KMS-11 (cell line): ENCODE data around the gene STK32B.
"Not testable (repeated sequence)": the region's sequence is repeated elsewhere in the genome, so short reads cannot be mapped to it uniquely, and the experiment has no call there.

Experiments
- H2AFZ ChIP-seq: fragments of 200-600 bp; sonication (generic); 2 replicates; pipeline ENCODE4 v1.6.1; 2016; ENCODE audit warnings: antibody characterized with exemption, mixed run types, low read depth
- H3K27ac ChIP-seq: fragments of 200-600 bp; sonication (generic); 2 replicates; pipeline ENCODE4 v1.6.1; 2016; ENCODE audit warnings: mild to moderate bottlenecking, mixed run types
- H3K27me3 ChIP-seq: fragments of 200-600 bp; sonication (generic); 2 replicates; pipeline ENCODE4 v1.6.1; 2017; ENCODE audit warnings: mild to moderate bottlenecking, low read depth, mixed run types, moderate library complexity; ENCODE audit not compliant: insufficient read depth
- H3K36me3 ChIP-seq: fragments of 200-600 bp; sonication (generic); 2 replicates; pipeline ENCODE4 v1.6.1; 2017; ENCODE audit warnings: mild to moderate bottlenecking, mixed run types; ENCODE audit not compliant: insufficient read depth
- H3K4me1 ChIP-seq: fragments of 200-600 bp; sonication (generic); 2 replicates; pipeline ENCODE4 v1.6.1; 2016; ENCODE audit warnings: mild to moderate bottlenecking, low read depth, mixed run types; ENCODE audit not compliant: poor library complexity, severe bottlenecking
- H3K4me2 ChIP-seq: fragments of 200-600 bp; sonication (generic); 2 replicates; pipeline ENCODE4 v1.7.0; 2016; ENCODE audit warnings: mild to moderate bottlenecking, mixed run types
- H3K4me3 ChIP-seq: fragments of 200-600 bp; sonication (generic); IDR thresholded peaks from 2 replicates; pipeline ENCODE4 v1.6.1; 2017; ENCODE audit warnings: low read depth, low read length, mixed read lengths; ENCODE audit not compliant: insufficient read depth
- H3K79me2 ChIP-seq: fragments of 200-600 bp; sonication (generic); 2 replicates; pipeline ENCODE4 v1.6.1; 2016; ENCODE audit warnings: low read depth, mixed run types; ENCODE audit not compliant: insufficient read depth
- H3K9ac ChIP-seq: fragments of 200-600 bp; sonication (generic); 2 replicates; pipeline ENCODE4 v1.6.1; 2016; ENCODE audit warnings: mild to moderate bottlenecking, mixed run types
- H4K20me1 ChIP-seq: fragments of 200-600 bp; sonication (generic); 2 replicates; pipeline ENCODE4 v1.6.1; 2016; ENCODE audit warnings: mild to moderate bottlenecking, mixed run types; ENCODE audit not compliant: insufficient read depth
- TF ChIP-seq, protein P1 (sequence below): fragments of 200-600 bp; sonication (generic); conservative IDR thresholded peaks from 2 replicates; pipeline ENCODE4 v1.6.1; 2017; ENCODE audit warnings: low read depth, mild to moderate bottlenecking, antibody characterized with exemption, low read length, moderate library complexity, mixed read lengths

STK32B gene

GRCh38 chr4:5232549-5232948 lies 181.3 kb downstream of the STK32B start:
- no peaks in the 10 kb centered on the region for H3K27me3 ChIP-seq
- TF ChIP-seq, protein P1, sequence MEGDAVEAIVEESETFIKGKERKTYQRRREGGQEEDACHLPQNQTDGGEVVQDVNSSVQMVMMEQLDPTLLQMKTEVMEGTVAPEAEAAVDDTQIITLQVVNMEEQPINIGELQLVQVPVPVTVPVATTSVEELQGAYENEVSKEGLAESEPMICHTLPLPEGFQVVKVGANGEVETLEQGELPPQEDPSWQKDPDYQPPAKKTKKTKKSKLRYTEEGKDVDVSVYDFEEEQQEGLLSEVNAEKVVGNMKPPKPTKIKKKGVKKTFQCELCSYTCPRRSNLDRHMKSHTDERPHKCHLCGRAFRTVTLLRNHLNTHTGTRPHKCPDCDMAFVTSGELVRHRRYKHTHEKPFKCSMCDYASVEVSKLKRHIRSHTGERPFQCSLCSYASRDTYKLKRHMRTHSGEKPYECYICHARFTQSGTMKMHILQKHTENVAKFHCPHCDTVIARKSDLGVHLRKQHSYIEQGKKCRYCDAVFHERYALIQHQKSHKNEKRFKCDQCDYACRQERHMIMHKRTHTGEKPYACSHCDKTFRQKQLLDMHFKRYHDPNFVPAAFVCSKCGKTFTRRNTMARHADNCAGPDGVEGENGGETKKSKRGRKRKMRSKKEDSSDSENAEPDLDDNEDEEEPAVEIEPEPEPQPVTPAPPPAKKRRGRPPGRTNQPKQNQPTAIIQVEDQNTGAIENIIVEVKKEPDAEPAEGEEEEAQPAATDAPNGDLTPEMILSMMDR = no peak
- no peaks in the 10 kb centered on the region for H3K4me1 ChIP-seq
- no peaks in the 10 kb centered on the region for H3K36me3 ChIP-seq
- H4K20me1 ChIP-seq = no peaks in the 10 kb centered on the region
- no peaks in the 10 kb centered on the region for H3K79me2 ChIP-seq
- no peak overlapping the region for H3K27ac ChIP-seq
- no peak overlapping the region for H3K4me2 ChIP-seq
- H3K4me3 ChIP-seq = no peak overlapping the region
- H2AFZ ChIP-seq = no peak overlapping the region
- no peak overlapping the region for H3K9ac ChIP-seq

GRCh38 chr4:5237086-5237660 lies 185.9 kb downstream of the STK32B start:
- H2AFZ ChIP-seq = no peak overlapping the region
- H3K4me2 ChIP-seq = no peak overlapping the region
- no peaks in the 10 kb centered on the region for H3K79me2 ChIP-seq
- H3K36me3 ChIP-seq = no peaks in the 10 kb centered on the region
- H3K4me3 ChIP-seq = no peak overlapping the region
- H3K9ac ChIP-seq = no peak overlapping the region
- no peaks in the 10 kb centered on the region for H4K20me1 ChIP-seq
- H3K27ac ChIP-seq = no peak overlapping the region
- TF ChIP-seq, protein P1 = no peak
- no peaks in the 10 kb centered on the region for H3K27me3 ChIP-seq
- H3K4me1 ChIP-seq = no peaks in the 10 kb centered on the region

GRCh38 chr4:5238173-5238572 lies 186.9 kb downstream of the STK32B start:
- no peak overlapping the region for H3K4me3 ChIP-seq
- no peak overlapping the region for H3K9ac ChIP-seq
- H3K27ac ChIP-seq = no peak overlapping the region
- TF ChIP-seq, protein P1 = no peak
- no peak overlapping the region for H3K4me2 ChIP-seq
- H3K27me3 ChIP-seq = no peaks in the 10 kb centered on the region
- no peaks in the 10 kb centered on the region for H4K20me1 ChIP-seq
- no peaks in the 10 kb centered on the region for H3K4me1 ChIP-seq
- H2AFZ ChIP-seq = no peak overlapping the region
- no peaks in the 10 kb centered on the region for H3K36me3 ChIP-seq
- H3K79me2 ChIP-seq = no peaks in the 10 kb centered on the region

GRCh38 chr4:5247061-5247460 lies 195.8 kb downstream of the STK32B start:
- not testable (repeated sequence) for H3K79me2 ChIP-seq, H3K4me2 ChIP-seq, H3K27ac ChIP-seq, H3K4me1 ChIP-seq, H4K20me1 ChIP-seq, H3K36me3 ChIP-seq, H3K4me3 ChIP-seq, H3K27me3 ChIP-seq, H2AFZ ChIP-seq, H3K9ac ChIP-seq

- H3K79me2 ChIP-seq = no peaks in the 10 kb centered on the region
- no peaks in the 10 kb centered on the region for H3K36me3 ChIP-seq
- H3K4me1 ChIP-seq = no peaks in the 10 kb centered on the region
- no peak overlapping the region for H2AFZ ChIP-seq
- H3K27ac ChIP-seq = no peak overlapping the region
- no peaks in the 10 kb centered on the region for H4K20me1 ChIP-seq
- no peak overlapping the region for H3K4me3 ChIP-seq
- H3K27me3 ChIP-seq = no peaks in the 10 kb centered on the region
- H3K4me2 ChIP-seq = no peak overlapping the region
- H3K9ac ChIP-seq = no peak overlapping the region
- TF ChIP-seq, protein P1 = no peak
Measured at GRCh38 chr4:5247735-5248134, 196.5 kb downstream of the STK32B start.
